Measurements from ENCODE around the gene CACNA1S. TPM values are rescaled to one million over a fixed set of nuclear protein-coding genes. Genes with fewer than 3 reads are reported as not detected.

The CACNA1S gene
- polyA plus RNA-seq, 1 experiment = not detected

DNA sequence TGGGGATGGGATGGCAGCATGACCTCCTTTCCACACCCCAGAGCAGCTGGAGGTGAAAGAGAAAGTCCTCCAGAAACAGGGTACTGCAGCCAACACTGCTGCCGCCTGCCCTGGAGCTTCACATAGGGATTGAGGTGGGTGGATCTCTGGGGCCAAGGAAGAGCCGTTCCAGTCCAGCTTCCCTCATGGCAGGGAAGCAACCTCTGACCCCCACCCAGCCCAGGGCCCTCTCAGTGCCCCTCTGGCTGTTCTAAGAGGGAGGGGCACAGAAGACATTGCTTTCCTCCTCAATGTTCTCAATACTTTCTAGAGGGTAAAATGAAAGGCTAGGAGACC is 94.4 kb downstream of the CACNA1S start:
- no peaks in the 10 kb centered on the region; the same call in 1 of the 2 replicates for H3K9me3 ChIP-seq (ENCODE audit: control insufficient read depth, insufficient read depth, low read length)
- peaks cover 33% of the 10 kb centered on the region for H3K27me3 ChIP-seq (ENCODE audit: control insufficient read depth, insufficient read depth, low read length)
- POLR2A ChIA-PET = no interaction called here
- no peak overlapping the region for H3K27ac ChIP-seq (ENCODE audit: low read depth, low read length)
- CTCF ChIA-PET = interaction anchor here (1.8 kb wide), 1 partner anchor 46 kb away, joined by 7 read pairs; no protein-coding TSS in a partner anchor
- TF ChIP-seq, protein P1, sequence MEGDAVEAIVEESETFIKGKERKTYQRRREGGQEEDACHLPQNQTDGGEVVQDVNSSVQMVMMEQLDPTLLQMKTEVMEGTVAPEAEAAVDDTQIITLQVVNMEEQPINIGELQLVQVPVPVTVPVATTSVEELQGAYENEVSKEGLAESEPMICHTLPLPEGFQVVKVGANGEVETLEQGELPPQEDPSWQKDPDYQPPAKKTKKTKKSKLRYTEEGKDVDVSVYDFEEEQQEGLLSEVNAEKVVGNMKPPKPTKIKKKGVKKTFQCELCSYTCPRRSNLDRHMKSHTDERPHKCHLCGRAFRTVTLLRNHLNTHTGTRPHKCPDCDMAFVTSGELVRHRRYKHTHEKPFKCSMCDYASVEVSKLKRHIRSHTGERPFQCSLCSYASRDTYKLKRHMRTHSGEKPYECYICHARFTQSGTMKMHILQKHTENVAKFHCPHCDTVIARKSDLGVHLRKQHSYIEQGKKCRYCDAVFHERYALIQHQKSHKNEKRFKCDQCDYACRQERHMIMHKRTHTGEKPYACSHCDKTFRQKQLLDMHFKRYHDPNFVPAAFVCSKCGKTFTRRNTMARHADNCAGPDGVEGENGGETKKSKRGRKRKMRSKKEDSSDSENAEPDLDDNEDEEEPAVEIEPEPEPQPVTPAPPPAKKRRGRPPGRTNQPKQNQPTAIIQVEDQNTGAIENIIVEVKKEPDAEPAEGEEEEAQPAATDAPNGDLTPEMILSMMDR (IDR thresholded peaks at IDR 0.05; ENCODE audit: low read depth, low read length) = no peak
- DNase-seq (ENCODE audit: low read depth, low spot score) = no peak
- no peak overlapping the region for H3K4me3 ChIP-seq (ENCODE audit: low read depth, low read length)

DNA sequence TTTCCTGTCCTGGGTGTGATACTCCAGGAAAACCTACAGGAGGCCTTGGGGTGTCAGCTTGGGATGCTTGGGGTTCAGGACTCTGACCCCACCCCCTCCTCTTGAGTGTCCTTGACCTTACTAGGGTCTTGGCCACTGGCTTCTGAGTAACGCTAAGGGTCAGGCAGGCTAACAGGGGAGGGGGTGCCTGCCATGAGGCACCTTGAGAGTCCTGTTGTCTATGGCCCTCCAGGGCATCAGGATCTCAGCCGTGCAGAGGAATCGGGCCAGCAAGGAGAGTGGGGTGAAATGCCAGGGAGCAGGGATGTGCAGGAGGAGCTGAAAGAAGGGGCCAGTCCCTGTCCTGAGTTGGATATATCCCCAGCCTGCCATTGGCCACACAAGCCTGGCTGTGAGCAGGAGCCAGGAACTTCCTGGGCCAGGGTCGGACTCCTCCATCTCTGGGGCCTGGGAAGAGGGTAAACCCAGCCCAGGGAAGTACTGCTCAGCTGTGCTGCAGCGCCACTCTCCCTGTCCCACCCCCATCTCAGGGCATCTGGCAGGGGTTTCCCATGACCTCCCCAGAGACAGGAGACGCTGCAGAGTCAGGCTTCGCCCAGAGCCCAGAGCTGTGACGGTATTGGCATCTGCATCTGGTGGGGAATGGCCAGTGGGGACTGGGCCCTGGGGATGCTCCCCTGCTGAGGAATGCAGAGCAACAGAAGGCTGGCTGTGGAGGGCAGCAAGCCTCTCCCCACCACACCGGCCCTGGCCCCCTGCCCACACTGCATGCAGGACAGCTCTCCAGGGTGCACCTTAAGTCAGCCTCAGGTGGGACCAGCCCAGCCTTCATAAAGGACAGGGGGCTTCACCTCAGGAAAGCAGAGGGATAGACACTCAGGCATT is 95.0 kb downstream of the CACNA1S start:
- no peak overlapping the region for H3K27ac ChIP-seq (ENCODE audit: low read depth, low read length)
- CTCF ChIA-PET = interaction anchor here (0.6 kb wide), 1 partner anchor 1049 kb away, joined by 5 read pairs; no protein-coding TSS in a partner anchor
- POLR2A ChIA-PET = no interaction called here
- TF ChIP-seq, protein P1 (IDR thresholded peaks at IDR 0.05; ENCODE audit: low read depth, low read length) = no peak
- no peak for DNase-seq (ENCODE audit: low read depth, low spot score)
- H3K27me3 ChIP-seq (ENCODE audit: control insufficient read depth, insufficient read depth, low read length) = peaks cover 36% of the 10 kb centered on the region
- no peak overlapping the region for H3K4me3 ChIP-seq (ENCODE audit: low read depth, low read length)
- H3K9me3 ChIP-seq (ENCODE audit: control insufficient read depth, insufficient read depth, low read length) = no peaks in the 10 kb centered on the region; the same call in 1 of the 2 replicates

DNA sequence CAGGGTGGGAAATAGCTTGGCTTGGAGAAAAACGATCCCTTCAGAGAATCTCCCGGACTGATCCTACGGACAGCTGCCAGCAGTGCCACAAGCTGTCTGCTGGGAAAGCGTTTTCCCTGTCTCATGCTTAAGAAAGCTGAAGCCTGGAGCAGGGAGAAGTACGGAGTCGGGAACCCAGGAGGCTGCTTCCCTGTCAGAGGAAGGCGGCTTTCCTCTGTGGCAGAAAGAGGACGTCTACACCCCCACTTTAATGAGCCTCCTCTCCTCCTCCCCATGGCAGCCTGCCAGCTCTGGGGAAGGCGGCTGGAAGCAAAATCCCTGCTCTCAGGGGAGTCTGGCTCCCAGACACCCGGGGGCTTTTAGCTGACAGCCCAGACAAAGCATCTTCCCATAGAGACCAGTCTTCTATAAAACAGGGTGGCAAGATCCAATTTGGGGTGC is 96.0 kb downstream of the CACNA1S start:
- Histone ChIP-seq H3K27ac (ENCODE audit: low read depth, low read length) (no peak overlapping the region), H3K4me3 (ENCODE audit: low read depth, low read length) (no peak overlapping the region), H3K9me3 (ENCODE audit: control insufficient read depth, insufficient read depth, low read length) (no peaks in the 10 kb centered on the region; the same call in 1 of the 2 replicates), H3K27me3 (ENCODE audit: control insufficient read depth, insufficient read depth, low read length) (peaks cover 35% of the 10 kb centered on the region)
- ChIA-PET POLR2A (interaction anchor here (1.2 kb wide), 1 partner anchor 34 kb away, joined by 3 read pairs; no protein-coding TSS in a partner anchor), CTCF (interaction anchor here (0.7 to 2.6 kb wide), 4 partner anchors 10 to 394 kb away, joined by 3 to 10 read pairs (median 8); no protein-coding TSS in a partner anchor)
- TF ChIP-seq, protein P1 (IDR thresholded peaks at IDR 0.05; ENCODE audit: low read depth, low read length) = no peak
- DNase-seq (ENCODE audit: low read depth, low spot score) = peak; percentile 7

DNA sequence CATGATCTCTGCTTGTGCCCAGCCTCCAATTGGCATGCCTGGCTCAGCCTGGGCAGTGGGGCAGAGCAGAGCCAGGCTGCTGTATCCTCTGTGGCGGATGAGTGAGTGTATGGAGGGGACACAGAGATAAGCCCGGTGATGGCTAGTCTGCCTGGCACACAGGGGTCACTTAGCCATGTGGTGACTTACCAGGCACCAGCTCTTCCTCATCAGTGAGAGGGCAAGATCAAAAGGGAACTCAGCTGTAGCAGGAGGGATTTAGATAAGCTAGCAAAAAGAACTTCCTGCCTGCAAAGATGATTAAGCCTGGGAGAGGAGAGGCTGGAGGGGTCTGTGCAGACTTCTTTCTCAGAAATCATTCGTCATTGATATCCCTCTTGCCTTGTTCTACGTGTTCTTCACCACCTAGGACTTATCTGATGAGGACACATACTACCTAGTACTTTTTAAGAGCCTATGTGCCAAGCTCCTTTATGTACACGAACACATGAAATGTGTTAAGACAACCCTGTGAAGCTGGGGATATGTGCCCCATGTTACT is 96.6 kb downstream of the CACNA1S start:
- Histone ChIP-seq H3K27ac (ENCODE audit: low read depth, low read length) (no peak overlapping the region), H3K4me3 (ENCODE audit: low read depth, low read length) (no peak overlapping the region), H3K27me3 (ENCODE audit: control insufficient read depth, insufficient read depth, low read length) (peaks cover 35% of the 10 kb centered on the region), H3K9me3 (ENCODE audit: control insufficient read depth, insufficient read depth, low read length) (no peaks in the 10 kb centered on the region; the same call in 1 of the 2 replicates)
- DNase-seq (ENCODE audit: low read depth, low spot score) = no peak
- TF ChIP-seq, protein P1 (IDR thresholded peaks at IDR 0.05; ENCODE audit: low read depth, low read length) = no peak
- CTCF ChIA-PET = interaction anchor here (0.7 to 2.6 kb wide), 4 partner anchors 11 to 393 kb away, joined by 3 to 10 read pairs (median 8); no protein-coding TSS in a partner anchor
- POLR2A ChIA-PET = interaction anchor here (1.2 kb wide), 1 partner anchor 34 kb away, joined by 3 read pairs; no protein-coding TSS in a partner anchor

Measured in AG04450 (cell line).